Measurements from ENCODE around the gene CCDC171.
"Not testable (repeated sequence)": the region's sequence is repeated elsewhere in the genome, so short reads cannot be mapped to it uniquely, and the experiment has no call there.

CCDC171 gene

GRCh38 chr9:15699876-15700559, 147.2 kb downstream of the CCDC171 start:
- not testable (repeated sequence) for DNase-seq

DNA sequence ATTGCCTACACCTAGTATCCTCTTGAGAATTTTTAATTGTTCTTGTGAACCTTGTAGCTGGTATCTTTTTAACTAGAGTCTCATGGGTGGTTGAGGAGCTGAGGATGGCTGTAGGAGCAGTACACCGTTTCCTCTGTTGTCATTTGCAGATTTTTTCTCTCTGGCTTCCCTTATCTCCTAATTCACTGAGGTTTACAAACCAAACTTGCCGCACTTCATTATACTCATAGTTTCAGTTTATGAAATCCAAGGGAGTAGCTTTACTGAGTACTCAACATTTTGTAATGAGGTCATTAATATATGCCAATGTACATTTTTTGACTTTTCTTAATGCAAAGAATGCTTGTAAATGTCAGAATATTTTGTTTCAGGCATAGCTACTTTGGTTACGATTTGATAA, 154.2 kb downstream of the CCDC171 start:
- DNase-seq, result no peak

GRCh38 chr9:15711531-15711930, 158.7 kb downstream of the CCDC171 start:
- no peak for DNase-seq

- DNase-seq, result no peak
Measured at GRCh38 chr9:15711931-15712330, 159.1 kb downstream of the CCDC171 start.

- no peak for DNase-seq
Measured at GRCh38 chr9:15714746-15715145, 161.9 kb downstream of the CCDC171 start.

DNA sequence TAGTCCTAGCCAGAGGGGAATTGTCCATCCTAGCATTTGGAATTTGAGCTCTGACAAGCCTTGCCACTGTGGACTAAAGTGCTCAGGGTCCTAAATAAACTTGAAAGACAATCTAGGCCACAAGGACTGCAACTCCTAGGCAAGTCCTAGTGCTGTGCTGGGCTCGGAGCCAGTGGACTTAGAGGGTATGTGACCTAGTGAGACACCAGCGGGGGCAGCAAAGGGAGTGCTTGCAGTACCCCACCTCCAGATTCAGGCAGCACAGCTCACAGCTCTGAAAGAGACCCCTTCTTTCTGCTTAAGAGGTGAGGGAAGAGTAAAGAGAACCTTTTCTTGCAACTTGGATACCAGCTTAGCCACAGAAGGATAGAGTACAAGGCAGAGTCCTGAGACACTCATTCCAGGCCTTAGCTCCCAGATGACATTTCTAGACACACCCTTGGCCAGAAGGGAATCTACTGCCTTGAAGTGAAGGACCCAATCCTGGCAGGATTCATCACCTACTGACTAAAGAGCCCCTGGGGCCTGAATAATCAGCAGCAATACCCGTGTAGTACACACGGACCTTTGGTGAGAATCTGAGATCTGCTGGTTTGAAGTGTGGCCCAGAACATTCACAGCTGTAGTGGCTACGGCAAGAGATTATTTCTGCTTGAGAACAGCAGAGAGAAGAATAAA, 164.6 kb downstream of the CCDC171 start:
- no peak for DNase-seq

DNA sequence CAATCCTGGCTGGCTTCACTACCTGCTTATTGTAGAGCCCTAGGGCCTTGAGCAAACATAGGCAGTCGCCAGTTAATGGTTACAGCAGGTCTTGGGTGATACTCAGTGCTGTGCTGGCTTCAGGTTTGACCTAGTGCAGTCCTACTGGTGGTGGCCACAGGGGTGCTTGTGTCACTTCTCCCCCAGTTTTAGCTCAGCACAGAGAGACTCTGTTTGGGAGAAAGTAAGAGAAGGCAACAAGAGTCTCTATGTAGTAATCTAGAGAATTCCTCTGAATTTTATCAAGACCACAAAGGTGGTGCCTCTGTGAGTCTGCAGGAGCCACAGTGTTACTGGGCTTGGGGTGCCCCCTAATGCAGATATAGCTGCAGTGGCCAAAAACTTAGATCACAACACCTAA, 165.6 kb downstream of the CCDC171 start:
- no peak for DNase-seq

- DNase-seq, result no peak
Measured at GRCh38 chr9:15720861-15721260, 168.0 kb downstream of the CCDC171 start.

- no peak for DNase-seq
Measured at GRCh38 chr9:15722888-15723287, 170.0 kb downstream of the CCDC171 start.

- DNase-seq, result no peak
Measured at GRCh38 chr9:15724016-15724415, 171.2 kb downstream of the CCDC171 start.

DNA sequence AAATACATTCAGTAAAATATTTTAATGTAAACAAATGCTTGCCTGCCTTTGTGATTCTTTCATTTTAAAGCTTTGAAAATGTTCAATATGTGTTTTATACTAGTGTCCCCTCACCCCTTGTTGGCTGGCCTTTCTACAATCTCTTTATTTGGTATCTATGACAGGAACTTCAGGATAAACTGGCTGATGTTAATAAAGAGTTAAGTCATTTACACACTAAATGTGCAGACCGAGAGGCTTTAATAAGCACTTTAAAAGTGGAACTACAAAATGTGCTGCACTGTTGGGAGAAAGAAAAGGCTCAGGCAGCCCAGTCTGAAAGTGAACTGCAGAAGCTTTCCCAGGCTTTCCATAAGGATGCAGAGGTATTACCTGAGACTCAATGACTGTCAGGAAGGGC, 171.8 kb downstream of the CCDC171 start:
- DNase-seq, result no peak

GRCh38 chr9:15725953-15726352, 173.1 kb downstream of the CCDC171 start:
- DNase-seq, result no peak

- DNase-seq, result no peak
Measured at GRCh38 chr9:15729507-15729906, 176.7 kb downstream of the CCDC171 start.

DNA sequence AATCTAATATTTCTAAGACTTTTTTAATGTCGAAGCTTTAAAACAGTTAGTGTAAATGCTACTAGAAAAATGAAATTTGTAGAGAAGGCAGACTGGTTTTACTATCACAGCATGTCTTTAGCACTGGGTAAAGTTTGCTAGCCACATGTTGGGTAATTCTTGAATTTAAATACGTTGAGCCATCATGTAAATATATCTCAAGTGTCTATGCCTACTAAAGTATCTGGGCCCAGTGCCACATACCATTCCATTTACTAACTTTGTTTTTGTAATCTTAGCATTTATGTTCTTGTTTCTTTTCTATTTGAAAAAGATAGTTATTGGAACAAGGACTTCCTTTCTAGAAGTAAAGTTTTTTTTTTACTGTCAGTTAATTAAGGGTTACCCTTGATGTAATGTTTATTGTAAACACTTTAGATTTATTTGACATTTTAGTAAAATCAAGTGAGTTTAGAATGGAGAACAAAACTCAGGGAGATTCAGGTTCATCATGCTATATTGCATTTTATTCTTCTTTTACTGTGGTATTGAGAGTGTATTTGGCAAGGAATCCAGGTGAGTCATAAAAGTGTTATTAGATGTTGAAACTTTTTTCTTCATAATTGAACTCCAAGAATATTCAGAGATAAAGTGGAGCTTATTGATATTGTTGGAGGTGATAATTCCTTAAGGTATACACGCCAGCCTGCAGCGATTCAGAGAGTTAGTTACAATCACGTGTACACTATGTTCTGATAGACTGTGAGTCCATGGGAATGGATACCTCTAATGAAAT, 182.4 kb downstream of the CCDC171 start:
- no peak for DNase-seq

DNA sequence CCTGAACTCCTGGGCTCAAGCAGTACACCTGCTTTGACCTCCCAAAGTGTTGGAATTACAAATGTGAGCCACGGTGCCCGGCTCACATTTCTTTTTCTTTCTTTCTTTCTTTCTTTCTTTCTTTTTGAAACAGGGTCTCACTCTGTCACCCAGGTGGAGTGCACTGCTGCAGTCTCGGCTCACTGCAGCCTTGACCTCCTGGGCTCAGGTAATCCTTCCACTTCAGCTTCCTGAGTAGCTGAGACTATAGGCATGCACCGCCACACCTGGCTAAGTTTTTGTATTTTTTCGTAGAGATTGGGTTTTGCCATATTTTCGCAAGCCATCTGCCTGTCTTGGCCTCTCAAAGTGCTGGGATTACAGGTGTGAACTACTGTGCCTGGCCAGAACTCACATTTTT, 183.7 kb downstream of the CCDC171 start:
- DNase-seq, result no peak

GRCh38 chr9:15738011-15738410, 185.2 kb downstream of the CCDC171 start:
- no peak for DNase-seq

GRCh38 chr9:15741015-15741414, 188.2 kb downstream of the CCDC171 start:
- no peak for DNase-seq

DNA sequence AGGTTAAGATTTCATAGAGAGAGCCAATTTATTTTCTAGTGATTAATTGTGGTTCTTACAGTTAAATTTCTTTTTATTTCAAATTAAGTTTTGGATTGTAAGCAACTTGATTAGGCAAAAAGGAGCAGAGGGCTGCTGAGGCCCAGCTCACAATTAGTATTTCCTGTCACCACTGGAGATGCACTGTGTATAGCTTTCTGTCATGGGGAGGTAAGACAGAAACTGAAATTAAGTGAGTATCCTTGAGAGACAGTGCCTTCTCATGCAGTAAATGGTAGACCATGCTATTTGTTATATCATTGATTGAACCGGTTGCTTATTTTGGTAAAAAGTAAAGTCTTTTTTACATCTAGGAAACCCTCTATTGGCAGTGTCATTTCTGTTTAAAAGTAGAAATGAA, 190.7 kb downstream of the CCDC171 start:
- DNase-seq, result no peak

DNA sequence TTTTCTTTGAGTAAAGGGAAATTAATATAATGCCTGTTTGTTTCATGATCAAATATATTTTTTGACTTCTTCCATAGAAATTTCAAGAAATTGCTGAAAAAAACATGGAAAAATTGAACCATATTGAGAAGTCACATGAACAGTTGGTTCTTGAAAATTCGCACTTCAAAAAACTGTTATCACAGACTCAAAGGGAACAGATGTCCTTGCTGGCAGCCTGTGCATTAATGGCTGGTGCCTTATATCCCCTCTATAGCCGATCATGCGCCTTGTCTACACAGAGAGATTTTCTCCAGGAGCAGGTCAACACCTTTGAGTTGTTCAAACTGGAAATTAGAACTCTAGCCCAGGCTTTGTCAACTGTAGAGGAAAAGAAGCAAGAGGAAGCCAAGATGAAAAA, 191.4 kb downstream of the CCDC171 start:
- no peak for DNase-seq

DNA sequence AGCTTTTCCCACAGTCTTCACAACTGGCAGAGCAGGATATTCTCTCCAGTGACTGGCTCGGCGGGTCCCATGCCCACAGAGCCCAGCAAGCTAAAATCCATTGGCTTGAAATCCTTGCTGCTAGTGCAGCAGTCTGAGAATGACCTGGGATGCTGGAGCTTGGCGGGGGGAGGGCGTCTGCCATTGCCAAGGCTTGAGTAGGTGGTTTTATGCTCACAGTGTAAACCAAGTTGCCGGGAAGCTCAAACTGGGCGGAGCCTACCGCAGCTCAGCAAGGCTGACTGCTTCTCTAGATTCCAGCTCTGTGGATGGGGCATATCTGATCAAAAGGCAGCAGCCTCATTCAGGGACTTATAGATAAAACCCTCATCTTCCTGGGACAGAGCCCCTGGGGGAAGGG, 194.1 kb downstream of the CCDC171 start:
- no peak for DNase-seq

- no peak for DNase-seq
Measured at GRCh38 chr9:15755660-15756059, 202.8 kb downstream of the CCDC171 start.

DNA sequence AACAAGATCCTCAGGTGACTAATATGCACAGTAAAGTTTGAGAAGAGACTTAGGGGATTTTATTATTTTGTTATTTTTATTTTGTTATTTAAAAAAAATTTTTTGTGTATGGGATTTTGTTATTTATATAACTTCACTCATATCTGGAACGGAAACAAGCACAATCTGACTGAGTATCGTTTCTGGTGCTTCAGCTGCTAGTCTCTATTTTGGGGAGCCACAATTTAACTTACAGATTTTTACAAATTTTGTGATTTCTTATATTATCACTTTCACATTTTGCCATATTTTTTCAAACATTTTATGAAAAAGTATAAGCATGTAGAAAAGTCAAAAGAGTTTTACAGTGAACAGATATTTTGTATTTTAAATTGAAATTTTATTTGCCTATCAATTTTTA, 208.7 kb downstream of the CCDC171 start:
- no peak for DNase-seq

DNA sequence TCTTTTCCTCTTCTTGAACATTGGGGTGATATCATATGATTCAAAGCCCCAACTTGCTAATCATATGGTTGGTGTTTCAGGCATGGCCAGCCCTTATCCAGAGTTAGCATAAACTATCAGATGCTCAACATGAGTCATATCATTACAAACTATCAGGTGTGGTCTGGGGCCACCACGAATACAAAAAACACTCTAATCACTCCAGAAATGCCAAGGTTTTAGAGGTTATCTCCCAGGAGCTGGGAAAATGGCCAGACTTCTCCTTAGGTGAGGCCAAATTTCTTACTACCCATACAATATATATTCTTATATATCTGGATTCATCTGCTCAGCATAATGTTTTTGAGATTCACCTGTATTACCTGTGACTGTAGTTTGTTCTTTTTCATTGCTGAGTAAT, 210.5 kb downstream of the CCDC171 start:
- no peak for DNase-seq

GRCh38 chr9:15764131-15764530, 211.3 kb downstream of the CCDC171 start:
- DNase-seq, result no peak
